ENCODE measurements around the gene L2HGDH. TPM values are rescaled to one million over a fixed set of nuclear protein-coding genes. Genes with fewer than 3 reads are reported as not detected.

The L2HGDH gene
- total and polyA plus RNA-seq, 10 of the 15 experiments (the other 5 are each of a cell fraction or from before 2014, with no cell fraction given) = 2.6 to 18.3 (median 13.5) TPM

GRCh38 chr14:50347521-50347920, 35.5 kb upstream of the L2HGDH start (continued):
- TF ChIP-seq BHLHE40 (IDR thresholded peaks at IDR 0.05; ENCODE audit: borderline replicate concordance in 1 of 2, low read depth in 2 of 2, low read length in 1 of 2) = no peak
- TF ChIP-seq ZNF384 (IDR thresholded peaks at IDR 0.05; ENCODE audit: borderline replicate concordance, low read depth, low read length) = no peak
- TF ChIP-seq NFYA (IDR thresholded peaks at IDR 0.05; ENCODE audit: borderline replicate concordance, low read depth, low read length) = no peak
- TF ChIP-seq HDGF (IDR thresholded peaks at IDR 0.05) = no peak
- no peak for TF ChIP-seq RAD21 (IDR thresholded peaks at IDR 0.05; ENCODE audit: insufficient read depth, low read depth, low read length)
- TF ChIP-seq MYB (IDR thresholded peaks at IDR 0.05; ENCODE audit: borderline replicate concordance, low read depth, low read length) = no peak
- no peak for TF ChIP-seq YBX1 (IDR thresholded peaks at IDR 0.05)

GRCh38 chr14:50345846-50346422, 33.9 kb upstream of the L2HGDH start:
- no TSS peak for BruUV-seq (replicated peaks)
- ChIA-PET POLR2A (interaction anchor here (0.7 to 1.5 kb wide), 3 partner anchors 9 to 27 kb away, joined by 3 to 4 read pairs (median 4); no protein-coding TSS in a partner anchor), SMC1A (ENCODE audit: uncharacterized antibody, unreplicated experiment) (interaction anchor here (1.3 to 4.0 kb wide), 8 partner anchors 10 to 431 kb away, joined by 3 to 24 read pairs (median 8); no protein-coding TSS in a partner anchor), RAD21 (ENCODE audit: unreplicated experiment) (interaction anchor here (1.3 to 1.6 kb wide), 2 partner anchors 9 to 18 kb away, joined by 3 to 4 read pairs; no protein-coding TSS in a partner anchor), CTCF (interaction anchor here (0.9 to 2.1 kb wide), 2 partner anchors 25 to 34 kb away, joined by 3 to 9 read pairs; partner anchors contain the start of gene L2HGDH)
- Histone ChIP-seq H3K4me3 (no peak overlapping the region), H3K36me3 (ENCODE audit: control insufficient read depth in 2 of 2, insufficient read depth in 2 of 2, low read length in 1 of 2) (peaks cover 0 to 1% of the 10 kb centered on the region in 2 experiments; a peak in 2 of 4 replicates), H4K20me1 (ENCODE audit: control insufficient read depth, insufficient read depth) (no peaks in the 10 kb centered on the region), H3K79me2 (ENCODE audit: control insufficient read depth, insufficient read depth, low read length) (no peaks in the 10 kb centered on the region), H3K9me3 (replicated peaks; ENCODE audit: control insufficient read depth, insufficient read depth, low read length) (no peaks in the 10 kb centered on the region), H3K9ac (ENCODE audit: control insufficient read depth, insufficient read depth, low read length) (no peak overlapping the region), H3K4me1 (ENCODE audit: control insufficient read depth, insufficient read depth, low read length) (peaks cover 9% of the 10 kb centered on the region), H2AFZ (ENCODE audit: control insufficient read depth, low read depth, low read length) (no peak overlapping the region), H3K27ac (ENCODE audit: control insufficient read depth, insufficient read depth) (no peak overlapping the region), H3K27me3 (replicated peaks in 1 of 2; ENCODE audit: control insufficient read depth in 2 of 2, insufficient read depth in 2 of 2, low read length in 1 of 2) (no peaks in the 10 kb centered on the region), H3K4me2 (ENCODE audit: control insufficient read depth, insufficient read depth) (no peak overlapping the region)
- in situ Hi-C loops (cut with MboI) = no loop called here
- DNase-seq (ENCODE audit: low read depth, low spot score) (no peak), FAIRE-seq (no peak), ATAC-seq (no peak)
- 63% methylated on average over 6 of the region's 6 CpGs for WGBS (ENCODE audit: insufficient coverage, insufficient replicate concordance, low lambda C conversion rate, missing lambda C conversion rate)
- intact Hi-C loops (cut with micrococcal nuclease; ENCODE audit: unreplicated experiment) = loop anchor here (10.0 kb wide), 1 partner anchor 419 kb away; no protein-coding TSS in a partner anchor
- no peak for TF ChIP-seq WRNIP1 (IDR thresholded peaks at IDR 0.05; ENCODE audit: borderline replicate concordance, low read depth, low read length)
- TF ChIP-seq KDM1A (IDR thresholded peaks at IDR 0.05; ENCODE audit: borderline replicate concordance) = no peak
- TF ChIP-seq EED (IDR thresholded peaks at IDR 0.05; ENCODE audit: low read depth) = no peak
- no peak for TF ChIP-seq EZH2 (IDR thresholded peaks at IDR 0.05; ENCODE audit: borderline replicate concordance, control insufficient read depth, low read depth, low read length)
- no peak for TF ChIP-seq BHLHE40 (IDR thresholded peaks at IDR 0.05; ENCODE audit: borderline replicate concordance in 1 of 2, low read depth in 2 of 2, low read length in 1 of 2)
